HG03342 (cell line): ENCODE measurements around the gene IFNGR1.

Experiments
- ATAC-seq: cut with Tn5 transposase; IDR thresholded peaks from one replicate; pipeline ENCODE4 v1.9.1; 2021; ENCODE audit warnings: mild to moderate bottlenecking, moderate library complexity; ENCODE audit not compliant: unreplicated experiment

IFNGR1 gene

GRCh38 chr6:137157601-137158000 lies 61.6 kb downstream of the IFNGR1 start:
- no peak for ATAC-seq

- ATAC-seq: no peak
These were observed 62.5 kb downstream of the IFNGR1 start for GRCh38 chr6:137156650-137157049.

- no peak for ATAC-seq
These were observed 63.4 kb downstream of the IFNGR1 start for GRCh38 chr6:137155830-137156229.

- no peak for ATAC-seq
These were observed 69.1 kb downstream of the IFNGR1 start for GRCh38 chr6:137150072-137150471.

- ATAC-seq: no peak
These were observed 70.2 kb downstream of the IFNGR1 start for GRCh38 chr6:137149035-137149393.

- ATAC-seq: no peak
These were observed 70.7 kb downstream of the IFNGR1 start for GRCh38 chr6:137148306-137149034.
